ENCODE measurements around the gene TAF4. TPM values are rescaled to one million over a fixed set of nuclear protein-coding genes. Genes with fewer than 3 reads are reported as not detected.

Gene TAF4
- total and polyA plus RNA-seq, 2 of the 13 experiments (the other 11 are each of a cell fraction or from before 2014, with no cell fraction given), result 5.9 to 12.0 TPM

DNA sequence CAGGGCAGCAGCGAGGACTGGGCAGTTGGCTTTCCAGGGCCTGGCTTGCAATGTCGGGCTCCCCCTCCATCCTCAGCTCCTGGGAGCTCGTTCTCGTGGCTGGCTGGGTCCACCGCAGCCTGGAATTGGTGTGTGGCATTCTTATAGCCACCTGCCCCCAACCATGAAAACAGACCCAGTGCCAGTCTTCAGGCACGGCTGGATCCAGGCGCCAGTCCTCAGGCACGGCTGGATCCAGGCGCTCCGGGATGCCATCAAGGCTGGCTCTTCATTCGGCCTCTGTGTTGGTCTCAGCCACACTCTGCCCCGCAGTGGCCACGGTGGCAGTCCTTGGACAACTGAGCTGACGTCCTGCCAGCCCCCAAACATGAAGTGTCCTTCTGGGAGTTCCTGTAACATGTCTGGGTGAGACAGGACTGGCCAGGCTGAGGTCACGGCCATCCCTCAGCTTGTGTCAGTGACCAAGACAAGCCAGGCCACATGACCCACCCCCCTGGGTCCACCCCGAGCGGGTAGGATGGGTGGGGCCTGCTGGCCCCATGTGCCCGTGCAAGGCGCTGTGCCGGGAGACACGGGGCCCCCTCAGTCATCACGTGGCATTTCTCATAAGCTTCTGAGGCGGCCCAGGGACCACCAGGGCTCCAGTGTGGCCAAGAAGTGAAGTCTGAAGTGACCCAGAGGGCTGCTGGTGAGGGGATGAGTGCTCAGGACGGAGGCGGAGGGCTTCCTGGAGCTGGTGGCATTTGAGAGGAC lies 99.0 kb downstream of the TAF4 start (continued):
- TF ChIP-seq AGO2 (optimal IDR thresholded peaks at IDR 0.05; ENCODE audit: low read depth, low read length), result no peak
- TF ChIP-seq, protein P1, sequence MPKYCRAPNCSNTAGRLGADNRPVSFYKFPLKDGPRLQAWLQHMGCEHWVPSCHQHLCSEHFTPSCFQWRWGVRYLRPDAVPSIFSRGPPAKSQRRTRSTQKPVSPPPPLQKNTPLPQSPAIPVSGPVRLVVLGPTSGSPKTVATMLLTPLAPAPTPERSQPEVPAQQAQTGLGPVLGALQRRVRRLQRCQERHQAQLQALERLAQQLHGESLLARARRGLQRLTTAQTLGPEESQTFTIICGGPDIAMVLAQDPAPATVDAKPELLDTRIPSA (CRISPR knock-in tag; IDR thresholded peaks at IDR 0.05; ENCODE audit: borderline replicate concordance), result no peak
- peak; percentile 67 for TF ChIP-seq ZFP36 (IDR thresholded peaks at IDR 0.05; ENCODE audit: borderline replicate concordance, low read depth, low read length, partially characterized antibody)
- TF ChIP-seq, protein P2, sequence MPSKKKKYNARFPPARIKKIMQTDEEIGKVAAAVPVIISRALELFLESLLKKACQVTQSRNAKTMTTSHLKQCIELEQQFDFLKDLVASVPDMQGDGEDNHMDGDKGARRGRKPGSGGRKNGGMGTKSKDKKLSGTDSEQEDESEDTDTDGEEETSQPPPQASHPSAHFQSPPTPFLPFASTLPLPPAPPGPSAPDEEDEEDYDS (CRISPR knock-in tag; IDR thresholded peaks at IDR 0.05), result no peak
- TF ChIP-seq ZBTB38 (CRISPR knock-in tag; IDR thresholded peaks at IDR 0.05), result 0 out of 2 replicates have a peak, but pooled peaks have one; percentile 32
- TF ChIP-seq HOXA7 (CRISPR knock-in tag; IDR thresholded peaks at IDR 0.05), result no peak
- no peak for TF ChIP-seq NAIF1 (CRISPR knock-in tag; IDR thresholded peaks at IDR 0.05; ENCODE audit: borderline replicate concordance)
- no peak for TF ChIP-seq TOPORS (CRISPR knock-in tag; IDR thresholded peaks at IDR 0.05)
- TF ChIP-seq EZH2 (conservative IDR thresholded peaks at IDR 0.05; ENCODE audit: low read depth, low read length), result no peak
- no peak for TF ChIP-seq ZNF326 (CRISPR knock-in tag; IDR thresholded peaks at IDR 0.05; ENCODE audit: borderline replicate concordance)
- no peak for TF ChIP-seq ZNF510 (CRISPR knock-in tag; IDR thresholded peaks at IDR 0.05; ENCODE audit: low read depth)
- TF ChIP-seq HDAC1 (CRISPR knock-in tag; IDR thresholded peaks at IDR 0.05), result 0 out of 2 replicates have a peak, but pooled peaks have one; percentile 25
- TF ChIP-seq CREB1 (IDR thresholded peaks at IDR 0.05), result no peak
- TF ChIP-seq CREB1 (CRISPR knock-in tag; IDR thresholded peaks at IDR 0.05), result no peak
- TF ChIP-seq ZNF432 (CRISPR knock-in tag; IDR thresholded peaks at IDR 0.05; ENCODE audit: borderline replicate concordance), result no peak
- no peak for TF ChIP-seq ZNF564 (CRISPR knock-in tag; IDR thresholded peaks at IDR 0.05)
- TF ChIP-seq NCOA2 (CRISPR knock-in tag; IDR thresholded peaks at IDR 0.05), result no peak
- TF ChIP-seq HCFC1 (IDR thresholded peaks at IDR 0.05; ENCODE audit: low read depth, low read length), result no peak
- TF ChIP-seq, protein P3, sequence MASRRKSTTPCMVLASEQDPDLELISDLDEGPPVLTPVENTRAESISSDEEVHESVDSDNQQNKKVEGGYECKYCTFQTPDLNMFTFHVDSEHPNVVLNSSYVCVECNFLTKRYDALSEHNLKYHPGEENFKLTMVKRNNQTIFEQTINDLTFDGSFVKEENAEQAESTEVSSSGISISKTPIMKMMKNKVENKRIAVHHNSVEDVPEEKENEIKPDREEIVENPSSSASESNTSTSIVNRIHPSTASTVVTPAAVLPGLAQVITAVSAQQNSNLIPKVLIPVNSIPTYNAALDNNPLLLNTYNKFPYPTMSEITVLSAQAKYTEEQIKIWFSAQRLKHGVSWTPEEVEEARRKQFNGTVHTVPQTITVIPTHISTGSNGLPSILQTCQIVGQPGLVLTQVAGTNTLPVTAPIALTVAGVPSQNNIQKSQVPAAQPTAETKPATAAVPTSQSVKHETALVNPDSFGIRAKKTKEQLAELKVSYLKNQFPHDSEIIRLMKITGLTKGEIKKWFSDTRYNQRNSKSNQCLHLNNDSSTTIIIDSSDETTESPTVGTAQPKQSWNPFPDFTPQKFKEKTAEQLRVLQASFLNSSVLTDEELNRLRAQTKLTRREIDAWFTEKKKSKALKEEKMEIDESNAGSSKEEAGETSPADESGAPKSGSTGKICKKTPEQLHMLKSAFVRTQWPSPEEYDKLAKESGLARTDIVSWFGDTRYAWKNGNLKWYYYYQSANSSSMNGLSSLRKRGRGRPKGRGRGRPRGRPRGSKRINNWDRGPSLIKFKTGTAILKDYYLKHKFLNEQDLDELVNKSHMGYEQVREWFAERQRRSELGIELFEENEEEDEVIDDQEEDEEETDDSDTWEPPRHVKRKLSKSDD (CRISPR knock-in tag; IDR thresholded peaks at IDR 0.05; ENCODE audit: low read depth), result no peak
- TF ChIP-seq, protein P4, sequence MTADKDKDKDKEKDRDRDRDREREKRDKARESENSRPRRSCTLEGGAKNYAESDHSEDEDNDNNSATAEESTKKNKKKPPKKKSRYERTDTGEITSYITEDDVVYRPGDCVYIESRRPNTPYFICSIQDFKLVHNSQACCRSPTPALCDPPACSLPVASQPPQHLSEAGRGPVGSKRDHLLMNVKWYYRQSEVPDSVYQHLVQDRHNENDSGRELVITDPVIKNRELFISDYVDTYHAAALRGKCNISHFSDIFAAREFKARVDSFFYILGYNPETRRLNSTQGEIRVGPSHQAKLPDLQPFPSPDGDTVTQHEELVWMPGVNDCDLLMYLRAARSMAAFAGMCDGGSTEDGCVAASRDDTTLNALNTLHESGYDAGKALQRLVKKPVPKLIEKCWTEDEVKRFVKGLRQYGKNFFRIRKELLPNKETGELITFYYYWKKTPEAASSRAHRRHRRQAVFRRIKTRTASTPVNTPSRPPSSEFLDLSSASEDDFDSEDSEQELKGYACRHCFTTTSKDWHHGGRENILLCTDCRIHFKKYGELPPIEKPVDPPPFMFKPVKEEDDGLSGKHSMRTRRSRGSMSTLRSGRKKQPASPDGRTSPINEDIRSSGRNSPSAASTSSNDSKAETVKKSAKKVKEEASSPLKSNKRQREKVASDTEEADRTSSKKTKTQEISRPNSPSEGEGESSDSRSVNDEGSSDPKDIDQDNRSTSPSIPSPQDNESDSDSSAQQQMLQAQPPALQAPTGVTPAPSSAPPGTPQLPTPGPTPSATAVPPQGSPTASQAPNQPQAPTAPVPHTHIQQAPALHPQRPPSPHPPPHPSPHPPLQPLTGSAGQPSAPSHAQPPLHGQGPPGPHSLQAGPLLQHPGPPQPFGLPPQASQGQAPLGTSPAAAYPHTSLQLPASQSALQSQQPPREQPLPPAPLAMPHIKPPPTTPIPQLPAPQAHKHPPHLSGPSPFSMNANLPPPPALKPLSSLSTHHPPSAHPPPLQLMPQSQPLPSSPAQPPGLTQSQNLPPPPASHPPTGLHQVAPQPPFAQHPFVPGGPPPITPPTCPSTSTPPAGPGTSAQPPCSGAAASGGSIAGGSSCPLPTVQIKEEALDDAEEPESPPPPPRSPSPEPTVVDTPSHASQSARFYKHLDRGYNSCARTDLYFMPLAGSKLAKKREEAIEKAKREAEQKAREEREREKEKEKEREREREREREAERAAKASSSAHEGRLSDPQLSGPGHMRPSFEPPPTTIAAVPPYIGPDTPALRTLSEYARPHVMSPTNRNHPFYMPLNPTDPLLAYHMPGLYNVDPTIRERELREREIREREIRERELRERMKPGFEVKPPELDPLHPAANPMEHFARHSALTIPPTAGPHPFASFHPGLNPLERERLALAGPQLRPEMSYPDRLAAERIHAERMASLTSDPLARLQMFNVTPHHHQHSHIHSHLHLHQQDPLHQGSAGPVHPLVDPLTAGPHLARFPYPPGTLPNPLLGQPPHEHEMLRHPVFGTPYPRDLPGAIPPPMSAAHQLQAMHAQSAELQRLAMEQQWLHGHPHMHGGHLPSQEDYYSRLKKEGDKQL (CRISPR knock-in tag; IDR thresholded peaks at IDR 0.05; ENCODE audit: low read depth), result no peak; the same call in 1 of the 2 replicates
- TF ChIP-seq ZSCAN25 (CRISPR knock-in tag; IDR thresholded peaks at IDR 0.05), result peak; percentile 63; the same call in 1 of the 2 replicates

Data from HepG2 (cell line).